Progenitor cell of endocrine pancreas (in vitro differentiated cells): ENCODE results near the gene RASGRF2. TPM values are rescaled to one million over a fixed set of nuclear protein-coding genes. Genes with fewer than 3 reads are reported as not detected.
A peak's percentile ranks its signal among the peaks of the same experiment; 100 is the strongest.

Experiments used
- DNase-seq: peaks from one replicate; pipeline ENCODE4 v3.0.0; 2021; ENCODE audit warnings: low spot score; ENCODE audit not compliant: unreplicated experiment
- H3K27ac Mint-ChIP-seq: 2 replicates; pipeline ENCODE4 v1.8.0; 2021; ENCODE audit warnings: mild to moderate bottlenecking, moderate library complexity, mixed read lengths
- H3K27me3 Mint-ChIP-seq: 2 replicates; pipeline ENCODE4 v1.8.0; 2021; ENCODE audit warnings: mixed read lengths
- H3K36me3 Mint-ChIP-seq: 2 replicates; pipeline ENCODE4 v1.8.0; 2022; ENCODE audit warnings: mixed read lengths; ENCODE audit not compliant: insufficient read depth
- H3K4me1 Mint-ChIP-seq: 2 replicates; pipeline ENCODE4 v1.8.0; 2021; ENCODE audit warnings: low read depth, mixed read lengths
- H3K4me3 Mint-ChIP-seq: 2 replicates; pipeline ENCODE4 v1.8.0; 2021; ENCODE audit warnings: low read depth, mild to moderate bottlenecking, moderate library complexity, mixed read lengths
- H3K9me3 Mint-ChIP-seq: 2 replicates; pipeline ENCODE4 v1.8.0; 2021; ENCODE audit warnings: low read depth, mixed read lengths
- CTCF ChIP-seq: fragments of 200-600 bp; sonication (generic); IDR thresholded peaks from one replicate; pipeline ENCODE4 v1.5.0; 2021; ENCODE audit warnings: antibody characterized with exemption, mild to moderate bottlenecking; ENCODE audit not compliant: unreplicated experiment
- total RNA-seq: library from RNA; stranded (reverse); gene quantifications from 2 replicates; pipeline ENCODE4 v1.2.1, GENCODE V29; 2021

Gene RASGRF2
- total RNA-seq, 1 donor from 2014 or later = 0.62 TPM

- no peak for TF ChIP-seq CTCF
- H3K4me3 Mint-ChIP-seq = no peak overlapping the region
- no peak for DNase-seq
- H3K9me3 Mint-ChIP-seq = peaks cover 8% of the 10 kb centered on the region
- peaks cover 33% of the 10 kb centered on the region for H3K4me1 Mint-ChIP-seq
- peak overlapping the region; percentile 83 for H3K27ac Mint-ChIP-seq
- H3K36me3 Mint-ChIP-seq = peaks cover 8% of the 10 kb centered on the region
- H3K27me3 Mint-ChIP-seq = no peaks in the 10 kb centered on the region
Observed at GRCh38 chr5:81247441-81247972, 287.3 kb downstream of the RASGRF2 start.

- Mint-ChIP-seq H3K4me1 (peaks cover 26% of the 10 kb centered on the region), H3K27ac (no peak overlapping the region), H3K9me3 (peaks cover 8% of the 10 kb centered on the region), H3K27me3 (no peaks in the 10 kb centered on the region), H3K4me3 (no peak overlapping the region), H3K36me3 (peaks cover 8% of the 10 kb centered on the region)
- no peak for DNase-seq
- TF ChIP-seq CTCF = no peak
Observed at GRCh38 chr5:81249240-81249639, 289.1 kb downstream of the RASGRF2 start.

DNA sequence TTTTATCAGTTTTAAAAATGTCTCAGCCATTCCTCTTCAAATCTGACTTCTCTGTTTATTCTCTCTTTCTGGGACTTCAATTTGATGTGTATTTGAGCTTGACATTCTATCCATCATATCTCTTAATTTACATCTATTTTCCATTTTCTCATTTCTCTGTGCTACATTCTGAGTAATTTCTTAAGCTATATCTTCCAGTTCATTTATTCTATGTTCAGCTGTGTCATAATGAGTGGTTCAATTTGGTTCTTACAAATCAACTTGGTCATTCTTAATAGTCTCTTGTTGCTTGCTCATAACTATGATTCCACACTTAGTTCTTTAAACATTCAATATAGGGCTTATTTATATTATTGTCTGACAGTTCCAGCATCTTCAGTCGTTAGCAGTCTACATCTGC lies 289.8 kb downstream of the RASGRF2 start:
- peaks cover 8% of the 10 kb centered on the region for H3K36me3 Mint-ChIP-seq
- H3K27me3 Mint-ChIP-seq = no peaks in the 10 kb centered on the region
- no peak overlapping the region for H3K4me3 Mint-ChIP-seq
- no peak for DNase-seq
- peaks cover 26% of the 10 kb centered on the region for H3K4me1 Mint-ChIP-seq
- H3K27ac Mint-ChIP-seq = no peak overlapping the region
- peaks cover 8% of the 10 kb centered on the region for H3K9me3 Mint-ChIP-seq
- TF ChIP-seq CTCF = no peak

- Mint-ChIP-seq H3K4me1 (peaks cover 10% of the 10 kb centered on the region), H3K4me3 (no peak overlapping the region), H3K27ac (no peak overlapping the region), H3K9me3 (peaks cover 8% of the 10 kb centered on the region), H3K36me3 (peaks cover 10% of the 10 kb centered on the region), H3K27me3 (no peaks in the 10 kb centered on the region)
- no peak for TF ChIP-seq CTCF
- DNase-seq = no peak
Observed at GRCh38 chr5:81251922-81252321, 291.8 kb downstream of the RASGRF2 start.

- H3K27ac Mint-ChIP-seq = no peak overlapping the region
- TF ChIP-seq CTCF = no peak
- H3K4me3 Mint-ChIP-seq = no peak overlapping the region
- H3K27me3 Mint-ChIP-seq = no peaks in the 10 kb centered on the region
- no peak for DNase-seq
- H3K4me1 Mint-ChIP-seq = peaks cover 3% of the 10 kb centered on the region
- H3K36me3 Mint-ChIP-seq = peaks cover 10% of the 10 kb centered on the region
- H3K9me3 Mint-ChIP-seq = peaks cover 8% of the 10 kb centered on the region
Observed at GRCh38 chr5:81252904-81253303, 292.7 kb downstream of the RASGRF2 start.
